Peyer's patch (tissue), 4 donors: ENCODE results near the gene CCDC51.

Source experiments
- CTCF ChIP-seq, 6 experiments: fragments of 450-650 bp in 4 of 6; fragments of 200-600 bp in 2 of 6; sonication (generic) in 1 of 6; IDR thresholded peaks; one replicate each; pipeline ENCODE4 v1.5.1; 2017 to 2019; ENCODE audit warnings: antibody characterized with exemption in 6 of 6, mild to moderate bottlenecking in 3 of 6, moderate library complexity in 1 of 6
- POLR2A ChIP-seq, 2 donors: fragments of 450-650 bp; IDR thresholded peaks; one replicate each; pipeline ENCODE4 v1.5.1; 2017; ENCODE audit warnings: antibody characterized with exemption in 2 of 2, mild to moderate bottlenecking in 2 of 2, moderate library complexity in 2 of 2

- TF ChIP-seq CTCF (IDR thresholded peaks at IDR 0.05) = no peak
- TF ChIP-seq POLR2A (IDR thresholded peaks at IDR 0.05) = no peak
Observed at GRCh38 chr3:48474619-48475018, 34.7 kb upstream of the CCDC51 start.
